ENCODE data around the gene MACROD2. TPM values are rescaled to one million over a fixed set of nuclear protein-coding genes. Genes with fewer than 3 reads are reported as not detected.

Gene MACROD2
- polyA plus RNA-seq, 1 experiment = 0.47 TPM

DNA sequence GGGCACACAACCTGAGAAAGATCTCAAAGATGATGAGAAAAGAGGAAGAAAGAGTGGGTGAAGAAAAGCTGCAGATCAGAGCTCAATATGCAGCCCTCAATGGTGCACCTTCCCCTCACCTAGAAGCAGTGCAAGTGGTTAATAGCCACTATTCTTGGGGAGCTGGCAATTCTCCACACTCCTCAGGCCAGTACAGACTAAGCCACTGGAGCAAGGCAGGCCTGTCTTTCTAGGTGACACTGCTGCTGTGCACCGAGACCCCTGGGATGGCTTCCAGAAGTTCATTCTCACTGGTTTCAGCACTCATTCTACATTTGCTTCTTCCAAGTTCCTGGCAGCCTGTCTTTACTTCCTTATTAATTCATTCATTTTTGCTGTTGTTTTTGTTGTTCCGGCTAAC lies 1604.6 kb downstream of the MACROD2 start:
- TF ChIP-seq CTCF (IDR thresholded peaks at IDR 0.05; ENCODE audit: insufficient read depth, low read depth, low read length) = no peak
- Histone ChIP-seq H3K4me3 (ENCODE audit: low read depth, low read length) (no peak overlapping the region), H3K27me3 (ENCODE audit: control insufficient read depth, insufficient read depth, low read length) (no peaks in the 10 kb centered on the region), H3K36me3 (ENCODE audit: control insufficient read depth, insufficient read depth, low read length) (no peaks in the 10 kb centered on the region)
- CTCF ChIA-PET = no interaction called here
- no peak for DNase-seq (ENCODE audit: low read depth)
- POLR2A ChIA-PET = no interaction called here

- no peak for TF ChIP-seq CTCF (IDR thresholded peaks at IDR 0.05; ENCODE audit: insufficient read depth, low read depth, low read length)
- Histone ChIP-seq H3K27me3 (ENCODE audit: control insufficient read depth, insufficient read depth, low read length) (no peaks in the 10 kb centered on the region), H3K4me3 (ENCODE audit: low read depth, low read length) (no peak overlapping the region), H3K36me3 (ENCODE audit: control insufficient read depth, insufficient read depth, low read length) (no peaks in the 10 kb centered on the region)
- CTCF ChIA-PET = no interaction called here
- DNase-seq (ENCODE audit: low read depth) = no peak
- POLR2A ChIA-PET = no interaction called here
Observed at GRCh38 chr20:15600565-15600964, 1605.2 kb downstream of the MACROD2 start.

DNA sequence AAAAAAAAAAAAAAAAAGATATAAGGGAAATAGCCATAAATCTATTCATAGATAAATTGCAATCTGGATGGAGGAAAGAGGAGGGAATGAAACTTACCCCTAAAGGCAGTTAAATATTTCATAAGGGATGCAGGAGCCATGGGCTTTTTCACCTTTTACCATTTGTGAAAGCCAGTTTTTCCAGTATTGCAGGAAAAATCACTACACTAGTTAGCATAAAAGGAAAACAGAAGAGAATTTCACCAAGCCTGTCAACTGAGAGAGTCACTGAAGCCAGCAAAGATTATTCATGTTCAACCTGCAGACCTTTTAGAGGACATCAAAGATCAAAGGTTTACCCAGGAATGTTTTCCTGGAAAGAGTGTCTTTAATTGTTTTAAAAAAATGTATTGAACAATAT lies 1608.2 kb downstream of the MACROD2 start:
- H3K27me3 ChIP-seq (ENCODE audit: control insufficient read depth, insufficient read depth, low read length) = no peaks in the 10 kb centered on the region
- no peak for TF ChIP-seq CTCF (IDR thresholded peaks at IDR 0.05; ENCODE audit: insufficient read depth, low read depth, low read length)
- no peaks in the 10 kb centered on the region for H3K36me3 ChIP-seq (ENCODE audit: control insufficient read depth, insufficient read depth, low read length)
- DNase-seq (ENCODE audit: low read depth) = no peak
- ChIA-PET POLR2A (no interaction called here), CTCF (interaction anchor here (1.1 kb wide), 1 partner anchor 26 kb away, joined by 3 read pairs; no protein-coding TSS in a partner anchor)
- no peak overlapping the region for H3K4me3 ChIP-seq (ENCODE audit: low read depth, low read length)

DNA sequence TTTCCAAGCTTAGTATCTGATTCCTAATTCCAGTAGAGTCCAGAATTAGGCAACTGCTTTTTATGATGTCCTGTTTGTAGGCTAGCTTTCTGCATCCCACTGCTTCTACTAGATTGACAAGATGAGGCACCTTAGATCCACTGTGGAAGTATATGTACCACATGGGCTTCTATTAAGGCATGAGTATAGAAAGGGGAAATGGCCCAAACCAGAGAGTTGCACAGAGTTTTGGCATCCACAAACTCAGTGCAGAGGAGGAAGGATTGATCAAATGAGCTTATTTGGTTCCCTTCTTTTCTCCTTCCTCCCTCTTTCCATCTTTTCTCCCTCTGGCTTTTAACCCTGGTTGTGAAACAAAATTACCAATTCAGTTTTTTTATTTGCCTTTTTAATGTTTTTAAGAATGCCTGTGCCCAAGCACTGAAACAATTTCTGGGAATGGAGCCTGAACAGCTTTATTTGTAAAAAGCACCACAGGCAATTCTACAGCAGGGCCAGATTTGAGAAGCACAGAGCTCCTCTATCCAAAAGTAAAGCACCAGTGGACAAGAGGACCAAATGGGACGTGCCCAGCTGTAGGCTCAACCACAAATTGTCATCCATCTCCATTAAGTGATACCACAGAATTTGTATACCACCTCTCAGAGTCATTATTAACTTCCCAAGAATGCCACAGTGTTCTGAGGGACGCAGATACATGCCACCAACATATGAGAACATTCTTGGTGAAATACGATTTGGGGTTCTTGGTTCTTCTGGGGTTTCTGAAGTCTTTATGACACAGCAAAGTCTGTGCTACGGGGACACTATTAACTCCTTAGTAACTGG lies 1608.9 kb downstream of the MACROD2 start:
- no peak for TF ChIP-seq CTCF (IDR thresholded peaks at IDR 0.05; ENCODE audit: insufficient read depth, low read depth, low read length)
- ChIA-PET CTCF (interaction anchor here (1.1 kb wide), 1 partner anchor 25 kb away, joined by 3 read pairs; no protein-coding TSS in a partner anchor), POLR2A (no interaction called here)
- no peaks in the 10 kb centered on the region for H3K27me3 ChIP-seq (ENCODE audit: control insufficient read depth, insufficient read depth, low read length)
- no peak overlapping the region for H3K4me3 ChIP-seq (ENCODE audit: low read depth, low read length)
- no peak for DNase-seq (ENCODE audit: low read depth)
- H3K36me3 ChIP-seq (ENCODE audit: control insufficient read depth, insufficient read depth, low read length) = no peaks in the 10 kb centered on the region

DNA sequence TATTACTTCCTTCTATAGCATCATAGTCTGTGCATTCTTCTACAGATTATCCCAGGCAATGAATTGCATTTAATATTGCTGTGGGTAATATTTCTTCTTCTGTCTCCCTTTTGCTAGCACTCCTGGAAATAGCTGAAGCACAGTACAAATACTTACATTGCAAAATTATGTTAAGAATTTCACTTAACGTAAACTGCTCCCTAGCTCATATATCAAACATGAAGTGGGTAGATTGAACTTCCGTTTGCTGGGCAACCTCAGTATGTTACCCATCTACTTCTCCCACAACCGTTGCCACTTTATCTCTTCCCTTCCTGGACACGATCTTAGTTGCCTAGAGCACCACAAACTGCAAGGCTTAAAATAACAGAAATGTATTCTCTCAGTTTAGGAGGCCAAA lies 1614.6 kb downstream of the MACROD2 start:
- no peak for DNase-seq (ENCODE audit: low read depth)
- Histone ChIP-seq H3K36me3 (ENCODE audit: control insufficient read depth, insufficient read depth, low read length) (no peaks in the 10 kb centered on the region), H3K27me3 (ENCODE audit: control insufficient read depth, insufficient read depth, low read length) (no peaks in the 10 kb centered on the region), H3K4me3 (ENCODE audit: low read depth, low read length) (no peak overlapping the region)
- ChIA-PET CTCF (no interaction called here), POLR2A (no interaction called here)
- no peak for TF ChIP-seq CTCF (IDR thresholded peaks at IDR 0.05; ENCODE audit: insufficient read depth, low read depth, low read length)

Data from BJ (cell line).